HG03378 (cell line): ENCODE results near the gene CAMTA1.
"Not testable (repeated sequence)": the region's sequence is repeated elsewhere in the genome, so short reads cannot be mapped to it uniquely, and the experiment has no call there.

ENCODE experiments used
- ATAC-seq: cut with Tn5 transposase; IDR thresholded peaks from one replicate; pipeline ENCODE4 v1.9.1; 2021; ENCODE audit warnings: mild to moderate bottlenecking, moderate library complexity; ENCODE audit not compliant: unreplicated experiment

Gene CAMTA1

DNA sequence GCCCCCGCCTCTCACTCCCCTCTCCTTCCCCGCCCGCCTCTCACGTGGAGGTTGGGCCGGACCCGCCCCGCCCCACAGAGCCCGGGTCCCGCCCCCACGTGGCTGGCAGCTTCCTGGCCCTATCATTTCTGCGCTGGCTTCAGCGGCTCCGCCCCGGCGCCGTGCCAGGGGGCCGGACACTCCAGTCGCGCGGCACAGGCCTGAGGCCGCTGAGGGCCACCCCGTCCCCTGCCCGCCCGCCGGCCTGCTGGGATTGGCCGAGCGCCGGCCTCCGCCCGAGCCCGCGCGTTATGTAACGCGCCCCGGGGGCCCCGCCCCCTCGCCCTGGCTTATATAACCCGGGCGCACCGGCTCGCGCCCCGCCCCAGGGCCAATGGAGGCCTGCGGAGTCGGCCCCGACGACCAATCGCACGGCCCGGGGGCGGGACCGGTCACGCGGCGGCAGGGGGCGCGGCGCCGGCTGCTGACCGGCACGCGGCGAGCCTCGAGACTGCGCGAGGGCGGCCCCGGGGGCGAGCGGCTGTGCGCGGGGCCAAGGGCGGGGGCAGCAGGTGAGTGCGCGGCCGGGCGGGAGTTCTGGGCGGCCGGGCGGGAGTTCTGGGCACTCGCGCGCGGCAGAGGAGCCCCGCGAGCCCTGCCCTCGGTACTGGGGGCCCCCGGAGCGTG lies 998.7 kb downstream of the CAMTA1 start, which contains the start of gene PER3:
TSS of gene PER3 (plus strand) at position 466 of the 666 bp plus-strand sequence. CDS start 587 bp downstream, outside the sequence.
- ATAC-seq: peak; percentile 70

GRCh38 chr1:7784492-7785071 lies 999.3 kb downstream of the CAMTA1 start:
- no peak for ATAC-seq

DNA sequence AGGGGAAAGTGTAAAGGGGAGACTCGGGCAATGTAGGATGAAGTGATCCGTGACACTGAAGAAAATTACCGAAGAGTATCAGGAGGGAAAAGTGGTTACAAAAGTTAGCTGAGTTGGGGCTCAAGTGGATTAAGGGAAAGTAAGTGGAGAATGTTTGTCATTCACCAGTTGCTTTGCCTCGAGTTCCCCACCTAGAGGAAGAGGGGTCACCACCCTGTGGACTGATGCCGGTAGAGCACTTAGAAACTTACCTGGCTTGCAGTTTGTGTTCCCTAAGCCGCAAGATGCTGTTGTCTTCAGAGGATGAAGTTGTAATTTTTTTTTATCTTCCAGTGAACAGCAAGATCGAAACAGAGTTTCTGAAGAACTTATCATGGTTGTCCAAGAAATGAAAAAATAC lies 999.9 kb downstream of the CAMTA1 start:
- ATAC-seq: no peak

DNA sequence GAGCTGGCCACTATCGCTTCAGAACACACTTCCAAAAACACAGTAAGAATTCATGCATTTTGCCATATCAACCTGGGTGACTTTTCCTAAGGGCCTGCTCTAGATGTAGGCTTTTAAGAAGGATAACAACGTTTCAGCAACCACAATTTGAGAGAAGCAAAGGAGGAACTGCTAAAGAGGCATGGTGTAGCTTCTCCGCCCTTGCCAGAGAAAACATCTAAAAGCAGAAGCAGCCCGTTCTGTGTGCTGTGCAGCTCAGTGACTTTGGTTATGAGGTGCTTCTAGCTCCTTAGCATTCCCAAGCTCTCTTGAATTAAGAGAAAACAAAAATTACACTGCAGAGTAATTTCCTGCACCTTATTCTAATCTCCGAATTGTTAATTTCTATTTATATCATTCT lies 1001.5 kb downstream of the CAMTA1 start:
- no peak for ATAC-seq

GRCh38 chr1:7789828-7790227 lies 1004.6 kb downstream of the CAMTA1 start:
- ATAC-seq: no peak

GRCh38 chr1:7791027-7791426 lies 1005.8 kb downstream of the CAMTA1 start:
- not testable (repeated sequence) for ATAC-seq

DNA sequence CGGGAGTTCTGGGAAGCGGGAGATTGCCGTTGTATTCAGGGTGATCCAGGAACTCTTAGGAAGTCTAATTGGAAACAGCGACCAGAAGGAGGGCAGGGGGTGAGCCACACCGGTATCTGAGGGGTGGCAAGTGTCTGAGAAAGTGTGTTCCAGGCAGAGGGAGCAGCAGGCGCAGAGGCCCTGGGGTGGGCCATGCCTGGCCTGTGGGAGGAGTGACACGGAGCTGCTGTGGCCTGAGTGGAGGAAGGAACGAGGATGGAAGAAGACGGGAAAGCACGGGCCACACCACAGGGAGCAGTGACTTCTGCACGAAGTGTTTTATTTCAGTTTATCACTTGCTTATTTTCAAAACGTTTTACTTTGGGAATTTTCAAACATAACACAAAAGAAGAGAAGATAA lies 1010.2 kb downstream of the CAMTA1 start:
- no peak for ATAC-seq

- ATAC-seq: no peak
Measured at GRCh38 chr1:7805460-7805859, 1020.2 kb downstream of the CAMTA1 start.

GRCh38 chr1:7808253-7808844 lies 1023.1 kb downstream of the CAMTA1 start:
- no peak for ATAC-seq

- ATAC-seq: no peak
Measured at GRCh38 chr1:7809742-7810141, 1024.5 kb downstream of the CAMTA1 start.

DNA sequence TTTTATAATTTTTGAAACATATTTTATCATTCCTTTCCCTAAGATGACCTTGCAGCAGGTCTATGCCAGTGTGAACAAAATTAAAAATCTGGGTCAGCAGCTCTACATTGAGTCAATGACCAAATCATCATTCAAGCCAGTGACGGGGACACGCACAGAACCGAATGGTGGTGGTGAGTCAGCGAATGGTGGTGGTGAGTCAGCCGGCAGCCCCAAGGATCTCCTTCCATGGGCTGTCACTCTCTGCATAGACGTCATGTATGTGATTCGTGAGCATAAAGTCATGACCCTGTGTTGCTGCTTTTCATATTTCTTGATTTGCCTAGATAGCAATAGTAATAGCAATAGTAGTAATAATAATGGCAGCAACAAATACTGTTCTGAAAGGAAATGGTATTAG lies 1025.1 kb downstream of the CAMTA1 start:
- ATAC-seq: no peak

DNA sequence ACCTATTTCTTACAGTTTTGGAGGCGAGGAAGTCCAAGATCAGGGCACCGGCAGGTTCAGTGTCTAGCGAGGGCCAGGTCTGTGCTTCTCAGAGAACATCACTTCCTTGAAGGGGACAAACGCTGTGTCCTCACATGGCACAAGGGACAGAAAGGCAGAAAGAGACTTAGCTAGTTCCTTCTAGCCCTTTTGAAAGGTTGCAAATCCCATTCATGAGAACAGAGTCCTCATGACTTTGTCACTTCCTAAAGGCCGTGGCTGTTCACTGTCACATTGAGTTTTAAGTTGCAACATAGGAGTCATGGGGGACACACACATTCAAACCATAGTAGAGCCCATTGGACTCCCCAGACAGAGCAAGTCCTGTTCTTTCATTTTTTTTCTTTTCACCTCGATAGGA lies 1026.2 kb downstream of the CAMTA1 start:
- ATAC-seq: no peak

- no peak for ATAC-seq
Measured at GRCh38 chr1:7813677-7814373, 1028.6 kb downstream of the CAMTA1 start.
